Fibroblast of skin of back (primary cell): ENCODE results near the gene TBC1D10B.
"Not testable (repeated sequence)": the region's sequence is repeated elsewhere in the genome, so short reads cannot be mapped to it uniquely, and the experiment has no call there.

Source experiments
- DNase-seq: peaks from one replicate; pipeline ENCODE4 v3.0.0-alpha.2; 2013

The TBC1D10B gene

GRCh38 chr16:30397056-30397455 lies 26.8 kb upstream of the TBC1D10B start:
- no peak for DNase-seq

GRCh38 chr16:30396627-30397026 lies 26.3 kb upstream of the TBC1D10B start:
- not testable (repeated sequence) for DNase-seq

- DNase-seq: peak; percentile 39
These were observed 25.8 kb upstream of the TBC1D10B start for GRCh38 chr16:30395992-30396585.

- DNase-seq: peak; percentile 90
These were observed 25.1 kb upstream of the TBC1D10B start, which contains the start of gene ZNF48 for GRCh38 chr16:30395155-30395991. ZNF48 (plus strand) TSS chr16:30395420; CDS start chr16:30395795, 375 bp downstream.

- DNase-seq: peak; percentile 50
These were observed 24.4 kb upstream of the TBC1D10B start for GRCh38 chr16:30394592-30395154.

GRCh38 chr16:30383521-30383920 lies 13.2 kb upstream of the TBC1D10B start:
- DNase-seq: no peak

- DNase-seq: no peak
These were observed 12.0 kb upstream of the TBC1D10B start, which contains the start of gene SEPTIN1 for GRCh38 chr16:30382111-30382881. SEPTIN1 (minus strand) TSS chr16:30382561; CDS start chr16:30382542, 19 bp downstream.

GRCh38 chr16:30381291-30382041 lies 11.2 kb upstream of the TBC1D10B start:
- DNase-seq: no peak

GRCh38 chr16:30380803-30381208 lies 10.5 kb upstream of the TBC1D10B start:
- no peak for DNase-seq

GRCh38 chr16:30380072-30380802 lies 9.9 kb upstream of the TBC1D10B start:
- DNase-seq: no peak

- no peak for DNase-seq
These were observed 9.0 kb upstream of the TBC1D10B start for GRCh38 chr16:30379158-30379783.

- peak; percentile 97 for DNase-seq
These were observed 8.2 kb upstream of the TBC1D10B start for GRCh38 chr16:30378236-30379157.

- peak; percentile 89 for DNase-seq
These were observed 7.5 kb upstream of the TBC1D10B start for GRCh38 chr16:30377812-30378235.

GRCh38 chr16:30377050-30377811 lies 6.9 kb upstream of the TBC1D10B start:
- DNase-seq: no peak

- no peak for DNase-seq
These were observed 6.2 kb upstream of the TBC1D10B start for GRCh38 chr16:30376461-30376902.

GRCh38 chr16:30375864-30376263 lies 5.6 kb upstream of the TBC1D10B start:
- no peak for DNase-seq

GRCh38 chr16:30374538-30374937 lies 4.2 kb upstream of the TBC1D10B start, which contains the start of gene MYL11:
MYL11 (plus strand) TSS chr16:30374802; CDS start chr16:30374858, 56 bp downstream.
- no peak for DNase-seq

- no peak for DNase-seq
These were observed 2.4 kb upstream of the TBC1D10B start for GRCh38 chr16:30372725-30373124.
